HG03025 (cell line): Measurements from ENCODE around the gene ARID1A.
"Not testable (repeated sequence)": the region's sequence is repeated elsewhere in the genome, so short reads cannot be mapped to it uniquely, and the experiment has no call there.

Experiments
- ATAC-seq: cut with Tn5 transposase; IDR thresholded peaks from one replicate; pipeline ENCODE4 v1.9.1; 2021; ENCODE audit warnings: mild to moderate bottlenecking, moderate library complexity; ENCODE audit not compliant: unreplicated experiment, low FRiP score

Gene ARID1A

DNA sequence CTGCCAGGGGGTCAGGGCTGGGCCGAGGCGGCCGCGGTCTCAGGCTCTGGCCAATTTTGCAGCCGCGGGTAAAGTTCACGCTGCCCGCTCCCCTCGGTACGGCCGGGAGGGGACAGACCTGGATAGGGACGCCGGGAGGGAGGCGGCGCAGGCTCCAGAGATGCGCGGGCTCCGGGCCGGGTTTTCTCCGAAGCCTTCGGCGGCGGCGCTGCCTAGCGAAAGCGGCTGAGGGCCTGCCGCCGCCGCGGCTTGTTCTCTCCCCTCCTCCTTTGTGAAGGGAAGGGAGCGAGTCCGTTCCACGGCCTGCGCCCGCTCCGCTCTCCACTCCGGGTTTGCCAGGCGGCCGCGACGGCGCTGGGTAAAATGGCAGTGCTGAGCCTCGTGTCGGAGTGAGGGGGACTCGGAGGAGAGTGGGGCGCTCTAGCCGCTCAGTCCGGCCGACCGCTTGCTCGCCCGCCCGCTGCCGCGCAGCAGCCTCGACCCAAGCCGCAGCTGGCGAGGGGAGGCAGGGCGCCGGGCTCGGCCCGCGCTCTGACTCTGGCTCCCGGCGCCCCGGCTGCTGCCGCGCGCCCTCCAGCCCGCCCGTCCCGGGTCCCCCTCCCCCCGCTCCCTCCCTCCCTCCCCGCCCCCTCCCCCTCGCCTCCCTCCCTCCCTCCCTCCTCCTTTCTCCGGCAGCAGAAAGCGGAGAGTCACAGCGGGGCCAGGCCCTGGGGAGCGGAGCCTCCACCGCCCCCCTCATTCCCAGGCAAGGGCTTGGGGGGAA lies at the start of gene ARID1A:
ARID1A (plus strand) TSS at position 660 of the 763 bp plus-strand sequence. CDS start 389 bp downstream, outside the sequence.
- peak; percentile 33 for ATAC-seq

DNA sequence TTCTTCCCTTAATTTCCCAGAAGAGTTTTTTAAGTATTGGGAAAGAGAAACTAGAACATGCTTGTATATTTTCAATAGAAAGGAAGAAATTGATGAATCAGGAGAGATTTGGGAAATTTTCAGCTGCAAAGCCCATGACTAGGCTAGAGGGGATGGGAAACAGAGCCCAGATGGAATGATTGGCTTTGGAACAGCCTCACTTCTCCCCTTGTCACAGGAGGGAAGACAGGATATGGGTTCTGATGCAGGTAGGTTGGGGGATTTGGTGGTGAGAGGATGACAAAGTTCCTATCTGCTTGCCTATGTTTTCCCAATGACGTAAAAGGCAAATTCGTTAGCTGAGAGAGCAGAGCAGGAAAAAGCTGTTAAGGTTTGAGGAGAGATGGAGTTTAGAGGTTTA lies 31.0 kb upstream of the ARID1A start:
- ATAC-seq, result no peak

DNA sequence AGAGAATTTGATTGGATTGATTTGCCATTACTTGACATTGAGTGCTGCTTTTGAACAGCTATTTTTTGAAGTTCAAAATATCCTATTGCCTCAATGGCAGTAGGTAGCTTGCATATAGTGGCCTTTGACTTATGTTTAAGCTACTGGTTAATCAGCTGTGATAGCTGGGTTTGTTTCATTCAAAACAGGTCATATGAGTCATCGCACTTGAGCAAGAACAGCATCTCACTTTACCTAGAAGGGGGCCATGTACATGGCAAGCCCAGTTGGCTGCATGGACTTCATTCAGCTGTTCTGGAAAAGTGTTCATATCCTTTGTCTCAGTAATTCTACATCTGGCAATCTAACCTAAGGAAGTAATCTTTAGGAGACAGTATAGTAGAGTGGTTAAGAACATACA lies 29.0 kb upstream of the ARID1A start:
- no peak for ATAC-seq

DNA sequence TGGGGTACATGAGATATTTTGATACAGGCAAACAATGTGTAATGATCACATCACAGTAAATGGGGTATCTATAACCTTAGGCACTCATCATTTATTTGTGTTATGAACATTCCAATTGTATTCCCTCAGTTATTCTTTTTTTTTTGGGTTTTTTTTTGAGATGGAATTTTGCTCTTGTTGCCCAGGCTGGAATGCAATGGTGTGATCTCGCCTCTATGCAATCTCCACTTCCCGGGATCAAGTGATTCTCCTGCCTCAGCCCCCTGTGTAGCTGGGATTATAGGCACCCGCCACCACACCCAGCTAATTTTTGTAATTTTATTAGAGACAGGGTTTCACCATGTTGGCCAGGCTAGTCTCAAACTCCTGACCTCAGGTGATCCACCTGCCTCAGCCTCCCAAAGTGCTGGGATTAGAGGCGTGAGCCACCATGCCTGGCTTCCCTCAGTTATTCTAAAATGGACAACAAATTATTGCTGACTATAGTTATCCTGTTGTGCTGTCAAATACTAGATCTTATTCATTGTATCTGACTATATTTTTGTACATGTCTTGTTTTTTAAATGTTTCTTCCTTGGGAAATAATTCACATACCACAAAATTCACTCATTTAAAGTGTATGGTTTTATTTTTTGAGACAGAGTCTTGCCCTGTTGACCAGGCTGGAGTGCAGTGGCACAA lies 27.6 kb upstream of the ARID1A start:
- not testable (repeated sequence) for ATAC-seq

DNA sequence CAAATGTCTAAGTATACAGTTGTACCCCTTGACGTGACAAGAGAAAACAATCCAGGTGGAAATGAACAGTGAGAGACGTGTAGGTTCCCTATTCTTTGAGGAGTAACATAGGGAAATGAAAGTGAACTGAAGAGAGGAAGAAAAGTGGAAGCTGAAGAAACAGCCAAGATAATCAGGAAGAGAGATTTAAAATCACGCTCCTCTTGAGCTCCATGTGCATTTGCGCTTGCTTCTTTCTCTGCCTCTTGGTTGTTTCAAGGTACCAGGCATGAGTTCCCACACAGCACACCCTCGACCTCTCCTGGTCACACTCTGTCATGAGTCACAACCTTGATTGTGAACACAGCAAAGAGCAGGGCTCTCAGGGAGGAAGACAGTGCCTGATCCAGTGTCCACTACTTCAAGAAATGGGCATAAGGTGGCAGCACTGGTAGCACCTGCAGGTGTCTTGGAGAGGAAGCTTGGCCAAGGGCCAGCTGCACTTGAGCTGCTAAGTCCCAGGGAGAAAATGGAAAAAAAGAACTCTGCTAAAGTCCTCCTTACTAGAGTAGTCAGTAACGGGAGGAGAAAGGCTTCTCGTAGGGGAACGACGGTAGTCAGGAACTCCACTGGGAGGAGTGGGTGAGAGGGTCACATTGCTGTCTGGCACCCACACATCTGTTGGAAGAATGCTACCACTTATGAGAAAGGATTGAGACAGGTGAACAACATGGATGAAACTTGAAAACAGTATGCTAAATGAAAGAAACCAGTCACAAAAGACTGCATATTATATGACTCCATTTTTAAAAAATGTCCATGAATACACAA lies 18.3 kb upstream of the ARID1A start:
- ATAC-seq, result no peak

DNA sequence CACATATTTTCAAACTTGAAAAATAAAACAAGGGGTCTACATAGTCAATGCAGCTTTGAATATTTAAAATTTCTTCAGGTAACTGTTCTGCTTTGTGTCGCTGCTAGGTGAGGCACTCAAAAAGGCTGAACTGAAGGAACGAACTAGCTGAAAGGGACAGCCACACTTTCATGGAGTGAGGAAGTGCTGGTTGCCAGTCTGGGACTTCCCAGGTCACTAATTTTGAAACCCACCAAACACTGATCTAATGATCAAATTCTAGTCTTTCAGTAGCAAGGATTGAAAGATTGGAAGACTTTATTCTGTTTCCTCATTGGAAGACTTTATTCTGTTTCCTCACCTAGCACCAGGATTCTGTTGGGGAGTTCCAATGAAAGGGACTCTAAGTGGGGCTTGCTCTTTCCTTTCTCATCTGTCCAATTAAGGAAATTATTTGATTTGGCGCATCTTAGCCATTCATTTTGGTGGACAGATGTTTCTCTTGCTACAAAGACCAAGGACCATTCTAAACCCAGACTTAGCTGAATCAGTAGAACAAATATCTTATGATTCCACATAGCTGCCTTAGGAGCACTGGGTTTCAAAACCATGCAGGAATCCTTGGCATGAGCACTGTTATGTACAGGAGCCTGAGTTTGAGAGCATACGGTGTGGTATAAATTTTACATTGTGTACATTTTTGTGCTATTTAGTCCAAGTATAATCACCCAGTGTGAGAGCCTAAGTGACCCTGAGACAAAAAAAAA lies 10.9 kb upstream of the ARID1A start:
- ATAC-seq, result no peak

DNA sequence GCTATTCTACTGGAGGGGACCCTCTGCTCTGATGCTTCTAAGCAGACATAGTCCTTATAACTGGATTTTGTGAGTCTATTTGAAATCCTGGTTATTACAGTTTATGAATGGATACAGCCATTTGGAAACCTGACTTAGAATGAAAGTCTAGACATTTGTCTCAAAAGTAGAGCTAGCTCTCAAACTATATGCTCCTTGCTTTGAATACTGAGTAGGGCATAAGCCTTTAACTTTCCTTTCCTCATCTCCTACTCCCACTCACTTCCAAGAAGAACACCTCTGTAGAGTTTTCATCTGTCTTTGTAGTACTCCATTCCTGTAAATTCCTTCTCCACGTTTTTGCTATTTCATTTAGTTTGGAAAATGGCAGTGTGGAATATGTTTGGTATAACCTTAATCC lies 9.0 kb upstream of the ARID1A start:
- ATAC-seq, result no peak

DNA sequence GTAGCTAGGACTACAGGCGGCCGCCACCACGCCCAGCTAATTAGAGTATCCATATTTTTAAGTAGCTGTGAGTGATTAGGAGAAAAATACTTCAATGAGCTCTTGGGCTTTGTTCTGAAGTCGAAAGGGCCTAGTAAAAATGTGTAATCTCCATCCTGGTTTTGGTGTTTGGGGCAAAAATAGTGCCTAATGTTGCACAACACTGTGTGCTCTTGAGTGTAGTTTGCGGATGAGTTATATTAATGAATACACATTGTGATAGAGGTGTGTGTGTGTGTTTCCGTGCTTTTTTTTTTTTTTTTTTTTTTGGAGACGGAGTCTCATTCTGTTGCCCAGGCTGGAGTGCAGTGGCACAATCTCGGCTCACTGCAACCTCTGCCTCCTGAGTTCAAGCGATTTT lies 6.3 kb upstream of the ARID1A start:
- ATAC-seq, result no peak

DNA sequence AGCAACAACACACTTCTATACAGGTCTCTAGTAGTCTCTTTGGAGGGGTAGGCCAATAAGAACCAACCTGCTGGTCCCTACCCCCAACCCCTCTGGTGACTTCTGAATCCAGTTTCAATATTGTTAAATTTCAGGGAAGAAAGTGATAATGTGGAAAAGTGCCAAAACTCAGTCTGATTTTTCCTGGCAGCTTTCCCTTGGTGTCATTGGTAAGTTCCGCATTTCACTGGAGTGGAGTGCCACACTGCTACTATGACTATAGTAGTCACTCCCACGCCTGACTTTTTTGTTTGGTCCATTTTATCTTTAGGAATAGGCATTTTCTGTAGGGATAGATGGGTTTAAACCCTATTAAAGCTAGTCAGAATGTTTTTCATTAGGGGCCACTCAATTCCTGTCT lies 5.7 kb upstream of the ARID1A start:
- no peak for ATAC-seq

DNA sequence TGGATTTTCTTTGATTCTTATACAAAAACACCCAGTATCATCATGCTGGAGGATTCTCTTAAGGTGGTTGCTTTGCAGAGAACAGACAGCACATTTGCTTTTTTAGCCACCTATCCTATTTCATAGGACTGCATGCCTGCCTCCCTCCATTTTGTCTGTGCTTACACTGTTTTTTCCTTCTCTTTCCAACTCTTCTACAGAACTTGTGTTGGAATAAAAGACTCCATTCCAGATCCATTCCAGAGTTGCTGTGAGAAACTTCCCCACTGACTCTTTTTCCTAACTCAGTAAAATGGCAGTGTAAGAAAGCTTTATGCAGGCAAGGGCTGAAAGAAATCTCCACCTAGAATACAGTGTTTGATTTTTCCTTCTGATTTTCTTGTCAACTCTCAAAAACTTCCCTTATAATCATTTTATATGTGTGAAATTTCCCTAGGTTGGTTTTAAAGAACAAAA lies 5.2 kb upstream of the ARID1A start:
- ATAC-seq, result no peak

DNA sequence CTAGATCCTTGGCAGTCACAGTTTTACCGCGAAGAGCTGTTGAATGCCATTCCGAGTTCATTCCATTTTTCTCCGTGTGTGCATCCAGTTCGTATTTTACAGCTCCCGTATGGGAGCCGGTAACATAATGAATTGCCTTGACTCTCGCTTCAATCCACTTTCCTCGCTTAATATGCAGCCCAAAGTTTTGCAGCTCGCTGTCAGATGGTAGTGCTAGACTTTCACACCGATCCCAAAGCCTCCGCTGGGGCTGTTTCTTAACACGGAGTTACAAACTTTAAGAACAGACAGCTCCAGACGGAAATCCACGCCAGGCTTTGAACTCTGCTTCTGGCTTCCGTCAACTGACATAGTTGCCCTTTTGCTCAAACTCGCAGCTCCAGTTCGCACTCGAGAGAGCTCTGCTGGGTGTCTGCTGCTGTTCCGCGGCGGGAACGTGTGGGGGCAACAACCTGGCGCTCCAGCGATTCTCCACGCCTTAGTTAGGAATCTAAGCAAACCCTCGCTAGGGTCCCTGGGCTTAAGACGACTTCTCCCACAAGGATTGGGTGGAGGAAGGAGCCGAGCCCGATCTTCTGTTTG lies 3.5 kb upstream of the ARID1A start:
- no peak for ATAC-seq

DNA sequence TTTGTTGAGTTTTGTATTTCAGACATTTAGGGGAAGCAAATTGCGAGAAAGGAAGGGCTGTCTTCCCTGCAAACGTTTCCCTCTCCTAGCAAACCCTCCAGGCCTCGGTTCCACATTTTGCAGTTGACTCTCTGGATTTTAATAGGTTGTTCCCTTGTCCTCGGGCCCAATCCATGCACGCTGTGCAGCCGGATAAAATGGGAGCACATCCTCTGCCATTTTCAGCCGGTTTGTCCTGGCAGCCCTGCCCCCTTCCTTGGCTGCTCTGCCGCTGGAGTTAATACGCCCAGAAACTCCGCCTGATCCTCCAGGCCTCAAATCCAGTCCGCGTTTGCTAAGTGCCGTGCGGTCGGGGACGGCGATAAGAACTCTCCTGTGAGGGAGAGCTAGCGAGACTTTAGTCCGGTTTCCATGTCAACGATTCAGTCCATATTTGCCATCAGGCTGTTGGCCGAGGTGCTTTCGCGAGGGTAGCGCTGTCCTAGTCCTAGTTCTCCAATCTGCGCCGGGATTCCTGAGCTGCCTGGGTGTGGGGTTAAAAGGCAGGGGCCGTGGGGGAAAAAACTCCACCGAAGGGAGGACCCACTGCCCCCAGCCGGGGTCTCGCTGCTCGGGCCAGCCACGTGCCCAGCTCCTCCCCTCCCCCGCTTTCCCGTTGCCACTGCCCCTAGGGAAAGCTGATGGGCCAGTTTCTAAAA lies 2.9 kb upstream of the ARID1A start:
- ATAC-seq, result no peak

DNA sequence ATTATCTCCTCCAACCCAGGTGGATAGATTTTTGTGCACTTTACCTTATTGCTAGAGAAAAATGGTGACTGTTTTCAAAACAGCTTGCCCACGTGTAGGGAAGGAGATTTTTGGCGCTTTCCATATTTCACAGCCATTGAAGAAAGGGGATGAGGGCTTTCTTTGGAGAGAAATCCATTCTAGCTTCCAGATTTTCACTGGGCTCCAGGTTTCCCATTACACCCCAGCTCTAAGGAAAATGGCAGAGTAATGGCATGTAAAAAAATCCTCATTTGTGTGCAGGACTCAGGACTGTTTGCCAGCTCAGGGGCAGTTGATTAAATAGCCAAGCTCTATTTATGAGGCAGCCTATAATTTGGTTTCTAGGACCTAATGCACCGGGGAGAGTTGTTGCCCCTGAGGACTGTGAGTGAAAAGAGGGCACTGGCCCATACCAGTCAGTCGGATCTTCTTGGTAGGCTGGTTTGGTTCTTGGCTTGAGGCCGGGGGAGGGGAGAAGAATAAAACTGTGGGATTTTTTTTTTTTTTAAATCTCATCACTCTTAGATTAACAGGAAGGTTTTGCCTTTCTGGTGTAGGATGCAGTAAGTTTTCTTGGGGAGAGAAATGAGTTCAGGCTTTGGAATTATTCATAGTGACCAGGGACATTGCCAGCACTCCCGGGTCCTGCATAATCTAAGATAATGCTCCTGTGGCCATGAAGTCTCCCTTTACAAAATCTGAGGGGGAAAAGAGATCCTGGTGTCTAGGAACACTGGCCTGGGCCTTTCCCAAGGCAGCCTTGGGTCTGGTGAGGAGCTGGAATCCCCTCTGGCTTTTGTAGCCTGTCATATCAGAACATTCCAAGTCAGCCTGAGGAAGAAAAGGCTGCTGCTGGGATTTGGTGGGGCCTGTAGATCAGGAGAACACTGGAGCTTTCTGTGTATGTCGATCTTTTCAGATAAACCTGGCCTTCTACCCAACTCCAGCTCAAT lies 1.9 kb upstream of the ARID1A start:
- ATAC-seq, result no peak

DNA sequence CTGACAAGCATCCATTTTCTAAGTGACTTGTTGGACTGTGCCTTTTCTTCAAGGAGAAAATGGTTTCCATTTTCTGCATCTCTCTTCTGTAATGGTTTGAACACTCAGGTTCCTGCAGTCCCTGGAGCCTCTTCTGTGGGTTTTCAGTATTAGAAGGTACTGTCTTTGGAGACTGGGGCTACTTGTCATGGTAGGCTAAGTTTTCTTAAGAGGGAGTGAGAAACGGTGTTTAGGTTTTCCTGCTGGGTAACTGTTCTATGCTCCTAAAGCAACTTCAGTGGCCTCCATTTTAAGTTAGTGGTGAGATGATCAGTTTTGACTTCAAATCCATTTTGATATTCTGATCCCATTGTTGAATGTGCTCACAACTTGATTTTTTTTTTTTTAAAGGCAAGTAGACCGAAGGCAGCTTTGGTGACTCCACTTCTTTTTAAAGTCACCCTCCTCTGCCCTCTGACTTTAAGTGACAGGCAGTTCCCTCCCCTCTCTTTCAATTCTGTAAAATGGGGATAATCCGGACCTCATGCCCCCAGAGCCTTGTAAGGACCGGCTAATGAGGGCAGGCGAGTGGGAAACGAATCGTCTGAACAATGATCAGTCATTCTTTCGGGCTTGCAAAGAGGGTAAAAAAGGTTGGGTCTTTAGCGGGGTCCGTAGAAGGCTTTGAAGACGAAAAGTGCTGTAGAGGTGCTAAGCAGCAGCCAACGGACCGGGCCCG lies 1.0 kb upstream of the ARID1A start:
- ATAC-seq, result no peak

DNA sequence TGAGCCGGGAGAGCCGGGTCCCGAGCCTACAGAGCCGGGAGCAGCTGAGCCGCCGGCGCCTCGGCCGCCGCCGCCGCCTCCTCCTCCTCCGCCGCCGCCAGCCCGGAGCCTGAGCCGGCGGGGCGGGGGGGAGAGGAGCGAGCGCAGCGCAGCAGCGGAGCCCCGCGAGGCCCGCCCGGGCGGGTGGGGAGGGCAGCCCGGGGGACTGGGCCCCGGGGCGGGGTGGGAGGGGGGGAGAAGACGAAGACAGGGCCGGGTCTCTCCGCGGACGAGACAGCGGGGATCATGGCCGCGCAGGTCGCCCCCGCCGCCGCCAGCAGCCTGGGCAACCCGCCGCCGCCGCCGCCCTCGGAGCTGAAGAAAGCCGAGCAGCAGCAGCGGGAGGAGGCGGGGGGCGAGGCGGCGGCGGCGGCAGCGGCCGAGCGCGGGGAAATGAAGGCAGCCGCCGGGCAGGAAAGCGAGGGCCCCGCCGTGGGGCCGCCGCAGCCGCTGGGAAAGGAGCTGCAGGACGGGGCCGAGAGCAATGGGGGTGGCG lies 371 bp downstream of the ARID1A start:
- peak; percentile 3 for ATAC-seq

DNA sequence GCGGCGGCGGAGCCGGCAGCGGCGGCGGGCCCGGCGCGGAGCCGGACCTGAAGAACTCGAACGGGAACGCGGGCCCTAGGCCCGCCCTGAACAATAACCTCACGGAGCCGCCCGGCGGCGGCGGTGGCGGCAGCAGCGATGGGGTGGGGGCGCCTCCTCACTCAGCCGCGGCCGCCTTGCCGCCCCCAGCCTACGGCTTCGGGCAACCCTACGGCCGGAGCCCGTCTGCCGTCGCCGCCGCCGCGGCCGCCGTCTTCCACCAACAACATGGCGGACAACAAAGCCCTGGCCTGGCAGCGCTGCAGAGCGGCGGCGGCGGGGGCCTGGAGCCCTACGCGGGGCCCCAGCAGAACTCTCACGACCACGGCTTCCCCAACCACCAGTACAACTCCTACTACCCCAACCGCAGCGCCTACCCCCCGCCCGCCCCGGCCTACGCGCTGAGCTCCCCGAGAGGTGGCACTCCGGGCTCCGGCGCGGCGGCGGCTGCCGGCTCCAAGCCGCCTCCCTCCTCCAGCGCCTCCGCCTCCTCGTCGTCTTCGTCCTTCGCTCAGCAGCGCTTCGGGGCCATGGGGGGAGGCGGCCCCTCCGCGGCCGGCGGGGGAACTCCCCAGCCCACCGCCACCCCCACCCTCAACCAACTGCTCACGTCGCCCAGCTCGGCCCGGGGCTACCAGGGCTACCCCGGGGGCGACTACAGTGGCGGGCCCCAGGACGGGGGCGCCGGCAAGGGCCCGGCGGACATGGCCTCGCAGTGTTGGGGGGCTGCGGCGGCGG lies 1.0 kb downstream of the ARID1A start:
- ATAC-seq, result peak; percentile 9
